SK-N-SH (cell line): Measurements from ENCODE around the gene ZNF462. TPM values are rescaled to one million over a fixed set of nuclear protein-coding genes. Genes with fewer than 3 reads are reported as not detected.

ENCODE experiments used
- CTCF ChIA-PET: fragments of 300-600, 350-600 bp; formaldehyde crosslinking; extraction: SDS; loops from one replicate; lab custom pipeline; 2021; lab: Yijun Ruan, JAX
- POLR2A ChIA-PET: fragments of 350-600 bp; sonication (Branson Sonifier 250); formaldehyde crosslinking; extraction: SDS; loops from one replicate; lab custom pipeline; 2020; ENCODE audit warnings: antibody characterized with exemption, inconsistent platforms; lab: Yijun Ruan, JAX
- DNase-seq: peaks from one replicate; pipeline ENCODE4 v3.0.0; 2012
- H2AFZ ChIP-seq: fragments of 200-600 bp; sonication (generic); 2 replicates; pipeline ENCODE4 v1.8.1; 2016; ENCODE audit warnings: antibody characterized with exemption, mild to moderate bottlenecking, low read depth
- H3F3A ChIP-seq: fragments of 200-600 bp; sonication (generic); replicated peaks from 2 replicates; pipeline ENCODE3; 2016; ENCODE audit warnings: antibody characterized with exemption, mild to moderate bottlenecking; ENCODE audit not compliant: insufficient read depth
- H3K27ac ChIP-seq, 2 experiments: fragments of 200-500 bp in 1 of 2; fragments of 200-600 bp in 1 of 2; sonication (Bioruptor generic) in 1 of 2; sonication (generic), shearing (Covaris generic) in 1 of 2; 2 replicates each; pipeline versions ENCODE4 v1.5.1 to v1.6.1; 2014 to 2016; ENCODE audit warnings: low read depth in 2 of 2, inconsistent platforms in 1 of 2, low read length in 1 of 2, mild to moderate bottlenecking in 1 of 2, mixed read lengths in 1 of 2
- H3K27me3 ChIP-seq: fragments of 200-600 bp; sonication (generic), shearing (Covaris generic); 2 replicates; pipeline ENCODE4 v1.6.1; 2016; ENCODE audit warnings: mixed run types; ENCODE audit not compliant: insufficient read depth
- H3K36me3 ChIP-seq, 2 experiments: fragments of 200-500 bp in 1 of 2; fragments of 200-600 bp in 1 of 2; sonication (Bioruptor generic) in 1 of 2; sonication (generic) in 1 of 2; replicated peaks in 1 of 2; 2 replicates each; pipeline versions ENCODE3 to v1.5.1; 2014 to 2016; ENCODE audit warnings: low read length in 1 of 2, mild to moderate bottlenecking in 1 of 2; ENCODE audit not compliant: insufficient read depth in 2 of 2, control insufficient read depth in 1 of 2
- H3K4me1 ChIP-seq, 2 experiments: fragments of 200-500 bp in 1 of 2; fragments of 200-600 bp in 1 of 2; sonication (Bioruptor generic) in 1 of 2; sonication (generic), shearing (Covaris generic) in 1 of 2; 2 replicates each; pipeline versions ENCODE4 v1.5.1 to v1.6.1; 2014 to 2016; ENCODE audit warnings: low read depth in 1 of 2, low read length in 1 of 2, mixed run types in 1 of 2; ENCODE audit not compliant: insufficient read depth in 2 of 2, control insufficient read depth in 1 of 2
- H3K4me2 ChIP-seq: fragments of 200-600 bp; sonication (generic), shearing (Covaris generic); 2 replicates; pipeline ENCODE4 v1.6.1; 2017; ENCODE audit warnings: mixed run types
- H3K4me3 ChIP-seq, 2 experiments: fragments of 200-500 bp in 1 of 2; fragments of 200-600 bp in 1 of 2; sonication (Bioruptor generic) in 1 of 2; sonication (generic), shearing (Covaris generic) in 1 of 2; 2 replicates each; pipeline versions ENCODE4 v1.5.1 to v1.8.1; 2014 to 2016; ENCODE audit warnings: low read depth in 2 of 2, inconsistent platforms in 1 of 2, low read length in 1 of 2, mild to moderate bottlenecking in 1 of 2, mixed read lengths in 1 of 2, moderate library complexity in 1 of 2
- H3K79me2 ChIP-seq: fragments of 200-600 bp; sonication (generic); 2 replicates; pipeline ENCODE4 v1.8.1; 2017; ENCODE audit warnings: mild to moderate bottlenecking; ENCODE audit not compliant: insufficient read depth
- H3K9ac ChIP-seq: fragments of 200-600 bp; sonication (generic); 2 replicates; pipeline ENCODE4 v1.6.1; 2017; ENCODE audit warnings: mixed run types
- H3K9me2 ChIP-seq: fragments of 200-600 bp; sonication (generic); 2 replicates; pipeline ENCODE4 v1.6.1; 2017; ENCODE audit warnings: mixed run types
- H3K9me3 ChIP-seq: fragments of 200-600 bp; sonication (generic); 2 replicates; pipeline ENCODE4 v1.6.1; 2017; ENCODE audit warnings: mixed run types, mild to moderate bottlenecking, moderate library complexity
- H4K20me1 ChIP-seq: fragments of 200-600 bp; sonication (generic); 2 replicates; pipeline ENCODE4 v1.6.1; 2017; ENCODE audit warnings: mild to moderate bottlenecking, mixed run types; ENCODE audit not compliant: insufficient read depth
- EP300 ChIP-seq, 2 experiments: IDR thresholded peaks; 2 replicates each; pipeline versions ENCODE4 v1.4.0 to v1.6.1; 2012; ENCODE audit warnings: borderline replicate concordance in 1 of 2, low read depth in 1 of 2, low read length in 1 of 2
- EZH2phosphoT487 ChIP-seq: fragments of 200-600 bp; sonication (generic); IDR thresholded peaks from 2 replicates; pipeline ENCODE4 v1.6.1; 2017; ENCODE audit warnings: low read depth, mixed run types, mild to moderate bottlenecking, antibody characterized with exemption, moderate library complexity, borderline replicate concordance
- FOSL2 ChIP-seq: IDR thresholded peaks from 2 replicates; pipeline ENCODE4 v1.4.0; 2012; ENCODE audit warnings: low read depth, mild to moderate bottlenecking, moderate library complexity, borderline replicate concordance
- FOXJ3 ChIP-seq: sonication (generic); formaldehyde crosslinking; IDR thresholded peaks from 2 replicates; pipeline ENCODE4 v1.5.1; 2020; ENCODE audit warnings: mild to moderate bottlenecking, missing genetic modification reagents
- FOXM1 ChIP-seq: IDR thresholded peaks from 2 replicates; pipeline ENCODE4 v1.4.0; 2012; ENCODE audit warnings: low read depth, mild to moderate bottlenecking
- MEF2A ChIP-seq: IDR thresholded peaks from 2 replicates; pipeline ENCODE4 v1.4.0; 2012; ENCODE audit warnings: low read depth, borderline replicate concordance
- NFIC ChIP-seq: IDR thresholded peaks from 2 replicates; pipeline ENCODE4 v1.4.0; 2012; ENCODE audit warnings: borderline replicate concordance
- NRF1 ChIP-seq: IDR thresholded peaks from 2 replicates; pipeline ENCODE4 v1.6.1; 2012; ENCODE audit warnings: low read depth, mild to moderate bottlenecking, low read length
- POLR2AphosphoS5 ChIP-seq: IDR thresholded peaks from 2 replicates; pipeline ENCODE4 v1.6.1; 2012; ENCODE audit warnings: low read depth, low read length
- RAD21 ChIP-seq: IDR thresholded peaks from 2 replicates; pipeline ENCODE4 v1.6.1; 2012; ENCODE audit warnings: mild to moderate bottlenecking, low read length
- TAF1 ChIP-seq: IDR thresholded peaks from 2 replicates; pipeline ENCODE4 v1.6.1; 2012; ENCODE audit warnings: low read depth, mild to moderate bottlenecking, low read length, moderate library complexity, borderline replicate concordance
- TCF12 ChIP-seq: IDR thresholded peaks from 2 replicates; pipeline ENCODE4 v1.4.0; 2012
- WGBS: methylation state at CpG from one replicate; pipeline ENCODE4 v1.1.6; 2017; ENCODE audit warnings: low lambda C conversion rate; 5-methylcytosine and 5-hydroxymethylcytosine counted together
- polyA plus RNA-seq, 3 experiments: library from polyadenylated mRNA; depleted of rRNA; stranded (reverse); fragments of >200 nt; gene quantifications; 2 replicates each; pipeline ENCODE4 v1.2.3, GENCODE V29; 2012
- TF ChIP-seq, protein P1 (sequence below): IDR thresholded peaks from 2 replicates; pipeline ENCODE4 v1.4.0; 2012; ENCODE audit warnings: low read depth, borderline replicate concordance
- TF ChIP-seq, protein P2 (sequence below): IDR thresholded peaks from 2 replicates; pipeline ENCODE4 v1.4.0; 2012; ENCODE audit warnings: low read depth
- TF ChIP-seq, protein P3 (sequence below): IDR thresholded peaks from 2 replicates; pipeline ENCODE4 v1.6.1; 2012; ENCODE audit warnings: mild to moderate bottlenecking, low read depth, low read length, moderate library complexity
- TF ChIP-seq, protein P4 (sequence below): IDR thresholded peaks from 2 replicates; pipeline ENCODE4; 2012

ZNF462 gene
- polyA plus RNA-seq, 1 of the 3 experiments (the other 2 are of a cell fraction): 5.2 TPM

DNA sequence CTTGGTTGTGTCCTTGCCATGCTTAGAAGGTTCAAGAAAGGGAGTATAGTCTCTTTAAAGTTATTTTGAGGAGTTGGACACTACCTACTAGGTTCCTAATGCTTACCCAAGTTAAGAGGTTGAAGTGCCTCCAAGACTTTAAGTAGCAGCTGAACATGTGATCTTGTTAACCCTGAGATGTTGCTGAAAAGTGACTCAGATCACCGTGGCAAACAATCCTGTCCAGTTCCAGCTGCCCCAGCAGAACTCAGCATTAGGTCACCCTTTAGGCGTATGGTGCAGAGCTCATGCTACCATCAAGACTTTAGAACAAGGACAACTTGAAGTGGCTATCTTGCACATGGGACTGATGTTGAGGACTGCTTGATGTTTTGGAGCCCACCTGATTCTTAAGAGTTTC, 22.5 kb downstream of the ZNF462 start:
- H3K79me2 ChIP-seq: peaks cover 72% of the 10 kb centered on the region
- TF ChIP-seq, protein P1, sequence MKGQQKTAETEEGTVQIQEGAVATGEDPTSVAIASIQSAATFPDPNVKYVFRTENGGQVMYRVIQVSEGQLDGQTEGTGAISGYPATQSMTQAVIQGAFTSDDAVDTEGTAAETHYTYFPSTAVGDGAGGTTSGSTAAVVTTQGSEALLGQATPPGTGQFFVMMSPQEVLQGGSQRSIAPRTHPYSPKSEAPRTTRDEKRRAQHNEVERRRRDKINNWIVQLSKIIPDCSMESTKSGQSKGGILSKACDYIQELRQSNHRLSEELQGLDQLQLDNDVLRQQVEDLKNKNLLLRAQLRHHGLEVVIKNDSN: peak; percentile 53; the same call in 1 of the 2 replicates
- TF ChIP-seq TCF12: peak; percentile 53; the same call in 1 of the 2 replicates
- TF ChIP-seq, protein P2, sequence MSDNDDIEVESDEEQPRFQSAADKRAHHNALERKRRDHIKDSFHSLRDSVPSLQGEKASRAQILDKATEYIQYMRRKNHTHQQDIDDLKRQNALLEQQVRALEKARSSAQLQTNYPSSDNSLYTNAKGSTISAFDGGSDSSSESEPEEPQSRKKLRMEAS: 0 out of 2 replicates have a peak, but pooled peaks have one; percentile 34
- TF ChIP-seq EP300 (IDR thresholded peaks at IDR 0.05; ENCODE audit: borderline replicate concordance in 1 of 2, low read depth in 1 of 2, low read length in 1 of 2): no peak
- no peak for TF ChIP-seq EZH2phosphoT487
- no peak for TF ChIP-seq FOXM1
- TF ChIP-seq POLR2AphosphoS5: no peak
- no peak for TF ChIP-seq MEF2A
- peak; percentile 16; the same call in 1 of the 2 replicates for TF ChIP-seq FOSL2
- no peak for TF ChIP-seq NFIC
- no peak for TF ChIP-seq TAF1
- no peak for TF ChIP-seq RAD21
- TF ChIP-seq FOXJ3 (CRISPR knock-in tag): no peak
- TF ChIP-seq, protein P3, sequence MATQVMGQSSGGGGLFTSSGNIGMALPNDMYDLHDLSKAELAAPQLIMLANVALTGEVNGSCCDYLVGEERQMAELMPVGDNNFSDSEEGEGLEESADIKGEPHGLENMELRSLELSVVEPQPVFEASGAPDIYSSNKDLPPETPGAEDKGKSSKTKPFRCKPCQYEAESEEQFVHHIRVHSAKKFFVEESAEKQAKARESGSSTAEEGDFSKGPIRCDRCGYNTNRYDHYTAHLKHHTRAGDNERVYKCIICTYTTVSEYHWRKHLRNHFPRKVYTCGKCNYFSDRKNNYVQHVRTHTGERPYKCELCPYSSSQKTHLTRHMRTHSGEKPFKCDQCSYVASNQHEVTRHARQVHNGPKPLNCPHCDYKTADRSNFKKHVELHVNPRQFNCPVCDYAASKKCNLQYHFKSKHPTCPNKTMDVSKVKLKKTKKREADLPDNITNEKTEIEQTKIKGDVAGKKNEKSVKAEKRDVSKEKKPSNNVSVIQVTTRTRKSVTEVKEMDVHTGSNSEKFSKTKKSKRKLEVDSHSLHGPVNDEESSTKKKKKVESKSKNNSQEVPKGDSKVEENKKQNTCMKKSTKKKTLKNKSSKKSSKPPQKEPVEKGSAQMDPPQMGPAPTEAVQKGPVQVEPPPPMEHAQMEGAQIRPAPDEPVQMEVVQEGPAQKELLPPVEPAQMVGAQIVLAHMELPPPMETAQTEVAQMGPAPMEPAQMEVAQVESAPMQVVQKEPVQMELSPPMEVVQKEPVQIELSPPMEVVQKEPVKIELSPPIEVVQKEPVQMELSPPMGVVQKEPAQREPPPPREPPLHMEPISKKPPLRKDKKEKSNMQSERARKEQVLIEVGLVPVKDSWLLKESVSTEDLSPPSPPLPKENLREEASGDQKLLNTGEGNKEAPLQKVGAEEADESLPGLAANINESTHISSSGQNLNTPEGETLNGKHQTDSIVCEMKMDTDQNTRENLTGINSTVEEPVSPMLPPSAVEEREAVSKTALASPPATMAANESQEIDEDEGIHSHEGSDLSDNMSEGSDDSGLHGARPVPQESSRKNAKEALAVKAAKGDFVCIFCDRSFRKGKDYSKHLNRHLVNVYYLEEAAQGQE: no peak
- TF ChIP-seq, protein P4, sequence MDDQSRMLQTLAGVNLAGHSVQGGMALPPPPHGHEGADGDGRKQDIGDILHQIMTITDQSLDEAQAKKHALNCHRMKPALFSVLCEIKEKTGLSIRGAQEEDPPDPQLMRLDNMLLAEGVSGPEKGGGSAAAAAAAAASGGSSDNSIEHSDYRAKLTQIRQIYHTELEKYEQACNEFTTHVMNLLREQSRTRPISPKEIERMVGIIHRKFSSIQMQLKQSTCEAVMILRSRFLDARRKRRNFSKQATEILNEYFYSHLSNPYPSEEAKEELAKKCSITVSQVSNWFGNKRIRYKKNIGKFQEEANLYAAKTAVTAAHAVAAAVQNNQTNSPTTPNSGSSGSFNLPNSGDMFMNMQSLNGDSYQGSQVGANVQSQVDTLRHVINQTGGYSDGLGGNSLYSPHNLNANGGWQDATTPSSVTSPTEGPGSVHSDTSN: no peak
- no peak for TF ChIP-seq NRF1
- TF ChIP-seq, all 33 proteins: peak for 4
- Histone ChIP-seq H3K9ac (no peak overlapping the region), H3K9me2 (no peaks in the 10 kb centered on the region), H3K36me3 (peaks cover 0 to 2% of the 10 kb centered on the region in 2 experiments), H3K4me2 (no peak overlapping the region), H3K27me3 (no peaks in the 10 kb centered on the region), H3F3A (no peaks in the 10 kb centered on the region), H3K27ac (peak overlapping the region in 1 of 2 experiments; percentile 35; a peak in 2 of 4 replicates), H4K20me1 (no peaks in the 10 kb centered on the region), H3K4me3 (no peak overlapping the region), H3K4me1 (peaks cover 4 to 11% of the 10 kb centered on the region in 2 experiments; a peak in 2 of 4 replicates), H2AFZ (no peak overlapping the region), H3K9me3 (no peaks in the 10 kb centered on the region)
- WGBS: 30% methylated on average over 2 of the region's 2 CpGs
- no peak for DNase-seq
- POLR2A ChIA-PET: no interaction called here
- CTCF ChIA-PET: no interaction called here
